NCI-H524 (cell line): ENCODE measurements around the gene PLD2.
"Not testable (repeated sequence)": the region's sequence is repeated elsewhere in the genome, so short reads cannot be mapped to it uniquely, and the experiment has no call there.

Experiments used
- DNase-seq, 2 experiments: peaks; one replicate each; lab custom pipeline; 2025; lab: John Stamatoyannopoulos, UW

The PLD2 gene

GRCh38 chr17:4858068-4858881 lies 51.3 kb downstream of the PLD2 start:
- DNase-seq = no peak

- no peak for DNase-seq
Measured at GRCh38 chr17:4858882-4859260, 51.9 kb downstream of the PLD2 start.

DNA sequence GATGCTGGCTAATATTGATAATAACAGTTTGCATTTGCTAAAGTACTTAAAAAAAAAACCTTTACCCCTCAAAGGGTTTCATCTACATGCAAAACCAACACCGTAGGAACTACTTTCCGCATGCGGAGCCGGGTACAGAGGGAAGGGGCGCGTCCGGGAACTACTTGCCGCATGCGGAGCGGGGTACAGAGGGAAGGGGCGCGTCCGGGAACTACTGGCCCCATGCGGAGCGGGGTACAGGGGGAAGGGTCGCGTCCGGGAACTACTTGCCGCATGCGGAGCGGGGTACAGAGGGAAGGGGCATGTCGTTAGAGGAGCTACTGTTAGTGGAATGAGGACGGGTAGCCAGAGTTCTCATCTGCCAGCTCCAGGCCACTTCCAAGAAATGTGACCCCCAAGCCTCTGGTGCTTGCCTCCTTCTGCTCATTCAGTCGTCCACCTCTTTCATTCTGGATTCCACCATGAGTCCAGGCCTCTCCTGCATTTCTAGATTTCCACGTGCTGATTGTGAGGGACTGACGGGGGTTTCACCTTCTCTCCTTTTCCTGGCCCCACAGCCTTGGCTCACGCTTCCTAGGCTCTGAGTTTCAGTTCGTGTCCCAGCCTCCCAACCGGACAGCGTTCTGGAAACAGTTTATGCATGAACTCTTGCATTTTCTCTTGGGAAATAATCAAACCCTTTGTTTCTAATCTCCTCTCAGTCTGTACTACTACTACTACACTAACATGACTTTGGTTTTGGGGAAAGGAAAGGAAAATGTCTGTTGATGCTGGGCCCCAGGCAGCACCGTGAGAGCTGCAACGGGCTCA lies 53.1 kb downstream of the PLD2 start:
- no peak for DNase-seq

DNA sequence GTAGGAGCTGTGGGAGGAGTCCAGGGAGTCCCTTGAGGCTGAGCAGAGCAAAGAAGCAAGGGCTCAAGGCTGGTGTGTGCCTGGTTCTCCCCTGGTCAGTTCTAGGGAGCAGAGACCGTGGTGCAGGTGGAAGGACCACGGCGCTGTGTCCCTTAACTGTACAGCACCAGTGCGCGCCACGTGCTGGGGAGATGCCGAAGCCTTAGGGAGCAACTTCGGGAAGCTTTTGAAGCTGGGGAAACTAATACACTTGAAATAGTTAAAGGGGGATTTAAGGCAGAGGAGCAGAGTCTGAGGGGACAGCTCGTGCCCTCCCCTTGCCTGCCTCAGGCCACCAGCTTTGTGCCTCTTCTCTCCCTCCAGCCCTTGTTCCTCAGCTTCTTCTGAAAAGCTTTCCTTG lies 53.7 kb downstream of the PLD2 start:
- DNase-seq = no peak

- no peak for DNase-seq
Measured at GRCh38 chr17:4861052-4861451, 54.1 kb downstream of the PLD2 start.

DNA sequence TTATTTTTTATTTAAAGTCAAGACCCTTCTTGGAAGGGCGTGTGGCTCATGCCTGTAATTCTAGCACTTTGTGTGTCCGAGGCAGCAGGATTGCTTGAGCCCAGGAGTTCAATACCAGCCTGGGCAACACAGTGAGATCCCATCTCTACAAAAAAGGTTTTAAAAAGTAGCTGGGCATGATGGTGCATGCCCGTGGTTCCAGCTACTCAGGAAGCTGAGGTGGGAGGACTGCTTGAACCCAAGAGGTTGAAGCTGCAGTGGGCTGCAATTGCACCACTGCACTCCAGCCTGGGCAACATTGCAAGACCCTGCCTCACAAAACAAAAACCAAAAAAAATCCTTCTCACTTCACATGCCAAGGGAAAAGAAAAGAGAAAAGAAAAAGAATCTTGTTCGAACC lies 55.8 kb downstream of the PLD2 start:
- DNase-seq = no peak

DNA sequence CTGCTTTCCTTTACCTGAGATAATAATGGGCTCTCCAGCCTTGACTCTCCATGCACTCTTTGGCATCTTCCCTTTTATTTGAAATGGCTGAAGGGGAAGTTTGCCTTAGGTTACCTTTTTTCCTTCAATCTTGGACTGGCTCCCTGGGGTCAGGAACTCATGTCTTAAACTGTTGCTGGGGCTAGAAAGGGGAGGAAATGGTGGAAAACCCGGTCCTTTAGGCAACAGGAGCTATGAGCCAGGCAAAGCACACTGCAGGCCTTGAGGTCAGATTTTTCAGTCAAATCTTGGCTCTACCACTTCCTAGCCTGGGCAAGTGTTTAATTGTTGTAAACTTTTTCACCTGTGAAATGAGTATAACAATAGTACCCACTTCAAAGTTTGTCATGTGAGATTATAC lies 56.4 kb downstream of the PLD2 start:
- no peak for DNase-seq

DNA sequence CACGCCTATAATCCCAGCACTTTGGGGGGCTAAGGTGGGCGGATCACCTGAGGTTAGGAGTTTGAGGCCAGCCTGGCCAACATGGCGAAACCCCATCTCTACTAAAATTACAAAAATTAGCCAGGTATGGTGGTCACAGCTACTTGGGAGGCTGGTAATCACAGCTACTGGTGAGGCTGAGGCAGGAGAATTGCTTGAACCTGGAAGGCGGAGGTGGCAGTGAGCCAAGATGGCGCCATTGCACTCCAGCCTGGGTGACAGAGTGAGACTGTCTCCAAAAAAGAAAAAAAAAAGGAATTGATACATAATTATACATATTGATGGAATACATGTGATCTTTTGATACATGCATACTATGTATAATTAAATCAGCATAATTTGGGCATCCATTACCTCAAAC lies 60.6 kb downstream of the PLD2 start:
- not testable (repeated sequence) for DNase-seq

GRCh38 chr17:4869058-4869998 lies 62.4 kb downstream of the PLD2 start:
- DNase-seq = not testable (repeated sequence)

DNA sequence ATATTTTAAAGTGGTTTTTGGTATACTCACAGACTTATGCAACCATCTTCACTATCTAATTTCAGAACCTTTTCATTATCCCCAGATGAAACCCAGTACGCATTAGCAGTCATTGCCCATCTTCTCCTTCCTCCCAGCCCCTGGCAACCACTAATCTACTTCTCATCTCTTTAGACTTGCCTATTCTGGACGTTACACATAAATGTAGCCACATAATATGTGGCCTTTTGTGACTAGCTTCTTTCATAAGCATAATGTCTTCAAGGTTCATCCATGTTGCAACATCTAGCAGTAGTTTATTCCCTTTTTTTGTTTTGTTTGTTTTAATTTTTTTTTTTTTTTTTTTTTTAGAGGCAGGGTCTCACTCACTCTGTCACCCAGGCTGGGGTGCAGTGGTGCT lies 63.9 kb downstream of the PLD2 start:
- no peak for DNase-seq

DNA sequence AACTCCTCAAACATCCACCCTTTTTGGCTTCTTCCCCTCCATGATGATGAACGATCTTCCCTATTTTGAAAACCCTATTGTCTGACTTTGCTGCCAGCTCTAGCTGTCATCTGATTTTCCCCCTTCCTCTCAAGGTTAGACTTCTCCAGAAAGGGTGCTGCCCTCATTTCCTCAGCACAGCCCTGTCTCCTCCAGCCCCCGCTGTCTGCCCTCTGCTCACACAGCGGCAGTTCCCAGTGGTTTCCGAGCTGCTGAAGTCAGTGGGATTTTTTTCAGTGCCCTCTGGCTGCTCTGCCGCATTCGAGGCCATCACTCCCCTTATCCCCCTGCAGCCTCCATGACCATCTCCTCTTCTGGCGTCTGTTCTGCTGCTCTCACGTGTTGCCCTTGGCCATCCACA lies 65.8 kb downstream of the PLD2 start:
- DNase-seq = no peak
